Muscle of back (tissue), 11 donors: ENCODE measurements around the gene RAPGEF6. TPM values are rescaled to one million over a fixed set of nuclear protein-coding genes. Genes with fewer than 3 reads are reported as not detected.
"Not testable (repeated sequence)": the region's sequence is repeated elsewhere in the genome, so short reads cannot be mapped to it uniquely, and the experiment has no call there.

ENCODE experiments used
- DNase-seq, 3 donors: peaks; one replicate each; pipeline versions ENCODE4 v3.0.0 to v3.0.0-alpha.2; 2013
- polyA plus RNA-seq, 10 donors: library from polyadenylated mRNA; unstranded; fragments of 120-200 nt; gene quantifications; one replicate each; pipeline ENCODE4 v1.2.1, GENCODE V29; 2013; ENCODE audit not compliant: insufficient read length in 10 of 10

RAPGEF6 gene
- polyA plus RNA-seq, 10 donors: 6.0 to 12.1 (median 9.7) TPM

GRCh38 chr5:131610198-131611063, 24.6 kb downstream of the RAPGEF6 start:
- DNase-seq: peak in 1 of 3 donors; percentile 83

GRCh38 chr5:131609774-131610173, 25.3 kb downstream of the RAPGEF6 start:
- DNase-seq: no peak

- DNase-seq: no peak
These were observed 26.4 kb downstream of the RAPGEF6 start for GRCh38 chr5:131608597-131608996.

GRCh38 chr5:131607903-131608540, 27.0 kb downstream of the RAPGEF6 start:
- DNase-seq: no peak

- no peak for DNase-seq
These were observed 27.6 kb downstream of the RAPGEF6 start for GRCh38 chr5:131607418-131607817.

- no peak for DNase-seq
These were observed 29.9 kb downstream of the RAPGEF6 start for GRCh38 chr5:131605086-131605485.

GRCh38 chr5:131595088-131596033, 39.7 kb downstream of the RAPGEF6 start:
- no peak for DNase-seq

GRCh38 chr5:131593921-131594320, 41.1 kb downstream of the RAPGEF6 start:
- DNase-seq: no peak

GRCh38 chr5:131593436-131593835, 41.6 kb downstream of the RAPGEF6 start:
- not testable (repeated sequence) for DNase-seq

GRCh38 chr5:131589510-131590348, 45.3 kb downstream of the RAPGEF6 start:
- DNase-seq: peak; percentile 27 to 68 (median 44)

- no peak for DNase-seq
These were observed 47.5 kb downstream of the RAPGEF6 start for GRCh38 chr5:131587541-131587940.

- DNase-seq: no peak
These were observed 53.3 kb downstream of the RAPGEF6 start for GRCh38 chr5:131581702-131582101.

GRCh38 chr5:131579917-131580671, 54.9 kb downstream of the RAPGEF6 start:
- DNase-seq: no peak

GRCh38 chr5:131575660-131576227, 59.3 kb downstream of the RAPGEF6 start:
- no peak for DNase-seq

- no peak for DNase-seq
These were observed 63.3 kb downstream of the RAPGEF6 start for GRCh38 chr5:131571669-131572168.

- DNase-seq: no peak
These were observed 64.3 kb downstream of the RAPGEF6 start for GRCh38 chr5:131570757-131571156.

- DNase-seq: no peak
These were observed 70.8 kb downstream of the RAPGEF6 start for GRCh38 chr5:131564229-131564652.

GRCh38 chr5:131563434-131564228, 71.4 kb downstream of the RAPGEF6 start:
- DNase-seq: no peak

GRCh38 chr5:131550606-131551005, 84.4 kb downstream of the RAPGEF6 start:
- DNase-seq: no peak
